ENCODE measurements around the gene RBM18. TPM values are rescaled to one million over a fixed set of nuclear protein-coding genes. Genes with fewer than 3 reads are reported as not detected.

The RBM18 gene
- total RNA-seq, 1 donor from 2014 or later: 17.5 TPM

DNA sequence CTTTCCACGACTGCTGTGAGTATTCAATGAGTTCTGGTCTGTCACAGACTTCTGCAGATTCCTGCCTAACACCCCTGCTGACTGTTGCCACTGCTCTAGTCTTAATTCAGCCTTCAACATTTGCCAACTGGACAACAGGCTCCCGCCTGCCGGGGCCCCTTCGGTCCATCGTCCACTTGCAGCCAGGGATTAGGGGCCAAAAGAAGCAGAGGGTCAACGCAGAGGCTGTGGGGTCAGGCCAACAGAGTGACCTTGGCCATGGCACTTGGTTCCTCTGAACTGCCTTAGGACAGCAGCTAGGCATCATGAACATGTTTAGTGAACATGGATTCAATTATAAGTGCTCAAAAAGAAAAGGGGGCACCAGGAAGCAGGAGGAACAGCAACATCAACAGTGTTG is 76.3 kb downstream of the RBM18 start:
- H3K4me3 ChIP-seq: no peak overlapping the region
- no peak overlapping the region for H3K27ac ChIP-seq
- H3K36me3 ChIP-seq: no peaks in the 10 kb centered on the region
- intact Hi-C loops (cut with DNase I): no loop called here
- no peak for DNase-seq
- no peaks in the 10 kb centered on the region for H3K9me3 ChIP-seq
- no peak for ATAC-seq
- H3K27me3 ChIP-seq: no peaks in the 10 kb centered on the region
- no peaks in the 10 kb centered on the region for H3K4me1 ChIP-seq
- TF ChIP-seq, protein P1, sequence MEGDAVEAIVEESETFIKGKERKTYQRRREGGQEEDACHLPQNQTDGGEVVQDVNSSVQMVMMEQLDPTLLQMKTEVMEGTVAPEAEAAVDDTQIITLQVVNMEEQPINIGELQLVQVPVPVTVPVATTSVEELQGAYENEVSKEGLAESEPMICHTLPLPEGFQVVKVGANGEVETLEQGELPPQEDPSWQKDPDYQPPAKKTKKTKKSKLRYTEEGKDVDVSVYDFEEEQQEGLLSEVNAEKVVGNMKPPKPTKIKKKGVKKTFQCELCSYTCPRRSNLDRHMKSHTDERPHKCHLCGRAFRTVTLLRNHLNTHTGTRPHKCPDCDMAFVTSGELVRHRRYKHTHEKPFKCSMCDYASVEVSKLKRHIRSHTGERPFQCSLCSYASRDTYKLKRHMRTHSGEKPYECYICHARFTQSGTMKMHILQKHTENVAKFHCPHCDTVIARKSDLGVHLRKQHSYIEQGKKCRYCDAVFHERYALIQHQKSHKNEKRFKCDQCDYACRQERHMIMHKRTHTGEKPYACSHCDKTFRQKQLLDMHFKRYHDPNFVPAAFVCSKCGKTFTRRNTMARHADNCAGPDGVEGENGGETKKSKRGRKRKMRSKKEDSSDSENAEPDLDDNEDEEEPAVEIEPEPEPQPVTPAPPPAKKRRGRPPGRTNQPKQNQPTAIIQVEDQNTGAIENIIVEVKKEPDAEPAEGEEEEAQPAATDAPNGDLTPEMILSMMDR (IDR thresholded peaks at IDR 0.05): no peak

Other genes with a start within 250 kb of the RBM18 start
- gene TTLL11, start 171.5 kb downstream of the RBM18 start, total RNA-seq: 10.7 TPM
- 41.5 TPM for gene NDUFA8, start 105.1 kb downstream of the RBM18 start, total RNA-seq
- not detected for gene MORN5, start 104.9 kb downstream of the RBM18 start, total RNA-seq
- 16.9 TPM for gene LHX6, start 35.9 kb downstream of the RBM18 start, total RNA-seq
- gene MRRF, start within 50 bp of the RBM18 start, total RNA-seq: 31.9 TPM
- gene PTGS1, start 106.2 kb upstream of the RBM18 start, total RNA-seq: 16.4 TPM
- gene OR1J1, start 213.1 kb upstream of the RBM18 start, total RNA-seq: not detected
- not detected for gene OR1J2, start 246.0 kb upstream of the RBM18 start, total RNA-seq

Data from upper lobe of right lung (tissue), 1 donor.